Measurements from ENCODE around the gene PTPRO. TPM values are rescaled to one million over a fixed set of nuclear protein-coding genes. Genes with fewer than 3 reads are reported as not detected.

PTPRO gene
- total RNA-seq, 1 donor from 2014 or later = 0.49 TPM

DNA sequence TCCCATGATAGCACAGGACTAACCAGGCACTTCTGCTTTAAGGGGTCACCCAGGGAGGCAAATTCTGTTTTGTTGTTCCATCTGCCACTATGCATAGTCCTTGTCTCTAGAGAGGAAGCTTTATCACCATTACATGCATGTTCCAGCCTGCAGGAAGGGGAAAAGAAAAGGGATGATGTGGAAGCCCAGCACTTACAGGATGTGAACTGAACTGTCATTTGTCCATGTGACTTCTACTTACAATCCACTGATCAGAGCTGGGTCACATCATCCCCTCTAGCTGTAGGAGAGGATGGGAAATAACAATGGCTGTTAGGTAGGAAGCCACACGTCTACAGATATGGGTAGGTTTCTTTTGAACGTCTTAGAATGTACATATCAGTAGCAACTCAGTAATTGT is 203.1 kb downstream of the PTPRO start:
- no peak overlapping the region for H3K27ac ChIP-seq
- no peak overlapping the region for H3K4me3 ChIP-seq
- TF ChIP-seq, protein P1, sequence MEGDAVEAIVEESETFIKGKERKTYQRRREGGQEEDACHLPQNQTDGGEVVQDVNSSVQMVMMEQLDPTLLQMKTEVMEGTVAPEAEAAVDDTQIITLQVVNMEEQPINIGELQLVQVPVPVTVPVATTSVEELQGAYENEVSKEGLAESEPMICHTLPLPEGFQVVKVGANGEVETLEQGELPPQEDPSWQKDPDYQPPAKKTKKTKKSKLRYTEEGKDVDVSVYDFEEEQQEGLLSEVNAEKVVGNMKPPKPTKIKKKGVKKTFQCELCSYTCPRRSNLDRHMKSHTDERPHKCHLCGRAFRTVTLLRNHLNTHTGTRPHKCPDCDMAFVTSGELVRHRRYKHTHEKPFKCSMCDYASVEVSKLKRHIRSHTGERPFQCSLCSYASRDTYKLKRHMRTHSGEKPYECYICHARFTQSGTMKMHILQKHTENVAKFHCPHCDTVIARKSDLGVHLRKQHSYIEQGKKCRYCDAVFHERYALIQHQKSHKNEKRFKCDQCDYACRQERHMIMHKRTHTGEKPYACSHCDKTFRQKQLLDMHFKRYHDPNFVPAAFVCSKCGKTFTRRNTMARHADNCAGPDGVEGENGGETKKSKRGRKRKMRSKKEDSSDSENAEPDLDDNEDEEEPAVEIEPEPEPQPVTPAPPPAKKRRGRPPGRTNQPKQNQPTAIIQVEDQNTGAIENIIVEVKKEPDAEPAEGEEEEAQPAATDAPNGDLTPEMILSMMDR (IDR thresholded peaks at IDR 0.05) = no peak
- TF ChIP-seq POLR2AphosphoS5 (IDR thresholded peaks at IDR 0.05; ENCODE audit: insufficient read depth in 1 of 2, low read depth in 1 of 2) = no peak
- no peak for TF ChIP-seq POLR2A (IDR thresholded peaks at IDR 0.05)
- no peaks in the 10 kb centered on the region for H3K9me3 ChIP-seq
- intact Hi-C loops (cut with DNase I) = no loop called here
- no peak for DNase-seq (ENCODE audit: extremely low spot score in 2 of 2)
- no peaks in the 10 kb centered on the region for H3K36me3 ChIP-seq
- H3K4me1 ChIP-seq = no peaks in the 10 kb centered on the region
- H3K27me3 ChIP-seq = no peaks in the 10 kb centered on the region

DNA sequence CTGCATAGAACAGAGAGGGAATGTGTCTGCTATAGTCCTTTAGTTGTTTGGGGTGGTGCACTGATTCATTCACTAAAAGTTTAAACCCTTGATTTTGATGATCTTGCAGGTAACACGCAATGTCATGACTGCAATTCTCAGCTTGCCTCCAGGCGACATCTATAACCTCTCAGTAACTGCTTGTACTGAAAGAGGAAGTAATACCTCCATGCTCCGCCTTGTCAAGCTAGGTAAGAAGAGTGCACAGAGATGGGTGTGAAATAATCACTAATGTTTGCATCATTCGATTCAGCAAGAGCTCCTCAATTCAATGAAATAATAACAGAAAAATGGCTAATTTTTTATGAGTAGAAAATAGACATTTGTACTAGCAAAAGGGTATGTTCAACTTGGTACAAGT is 203.7 kb downstream of the PTPRO start:
- Histone ChIP-seq H3K4me1 (no peaks in the 10 kb centered on the region), H3K36me3 (no peaks in the 10 kb centered on the region), H3K27ac (no peak overlapping the region), H3K9me3 (no peaks in the 10 kb centered on the region), H3K27me3 (no peaks in the 10 kb centered on the region), H3K4me3 (no peak overlapping the region)
- DNase-seq (ENCODE audit: extremely low spot score in 2 of 2) = no peak
- TF ChIP-seq, protein P1 (IDR thresholded peaks at IDR 0.05) = no peak
- TF ChIP-seq POLR2A (IDR thresholded peaks at IDR 0.05) (no peak), POLR2AphosphoS5 (IDR thresholded peaks at IDR 0.05; ENCODE audit: insufficient read depth in 1 of 2, low read depth in 1 of 2) (no peak)
- intact Hi-C loops (cut with DNase I) = no loop called here

DNA sequence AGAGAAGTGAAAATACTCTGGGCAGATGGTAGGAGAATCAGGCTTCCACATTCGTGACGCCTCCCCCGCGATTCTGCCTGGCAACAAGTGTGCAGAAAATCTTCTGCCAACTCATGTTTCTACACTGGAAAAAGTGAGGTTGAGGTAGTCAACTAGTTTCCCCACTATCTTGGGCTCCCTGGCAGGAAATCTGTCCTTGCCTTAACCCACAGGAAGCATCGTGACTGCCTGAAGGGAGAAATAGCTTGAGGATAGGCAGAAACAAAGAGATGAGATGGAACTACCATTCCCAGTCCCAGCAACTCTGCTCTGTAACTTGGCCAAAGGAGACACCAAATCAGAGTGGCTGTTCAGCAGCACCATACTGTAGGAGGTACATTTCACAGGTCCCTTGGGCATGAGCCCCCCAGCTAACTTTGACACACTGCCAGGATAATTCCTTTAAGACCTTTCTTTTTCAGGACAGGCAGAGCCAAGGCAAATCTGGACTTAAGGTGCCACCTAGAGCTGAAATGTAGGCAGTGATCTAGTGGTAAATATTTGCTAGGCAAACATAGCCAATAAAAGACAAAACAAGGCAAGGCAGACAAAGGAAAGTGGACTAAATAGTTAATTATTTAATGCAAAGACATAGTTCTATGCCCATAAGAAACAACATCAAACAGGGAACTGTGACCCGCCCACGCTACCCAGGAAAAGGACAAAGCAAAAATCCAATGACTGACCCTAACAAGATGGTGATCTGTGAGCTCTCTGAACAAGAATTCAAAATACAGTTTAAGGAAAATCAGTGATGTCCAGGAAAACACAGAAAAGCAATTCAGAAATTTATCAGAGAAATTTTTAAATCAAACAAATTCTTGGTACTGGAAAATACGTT is 205.1 kb downstream of the PTPRO start:
- intact Hi-C loops (cut with DNase I) = no loop called here
- Histone ChIP-seq H3K4me3 (no peak overlapping the region), H3K36me3 (no peaks in the 10 kb centered on the region), H3K27ac (no peak overlapping the region), H3K9me3 (no peaks in the 10 kb centered on the region), H3K4me1 (no peaks in the 10 kb centered on the region), H3K27me3 (no peaks in the 10 kb centered on the region)
- no peak for DNase-seq (ENCODE audit: extremely low spot score in 2 of 2)
- no peak for TF ChIP-seq POLR2A (IDR thresholded peaks at IDR 0.05)
- TF ChIP-seq, protein P1 (IDR thresholded peaks at IDR 0.05) = no peak

GRCh38 chr12:15528666-15529065 is 206.4 kb downstream of the PTPRO start:
- DNase-seq (ENCODE audit: extremely low spot score in 2 of 2) = no peak
- H3K4me3 ChIP-seq = no peak overlapping the region
- intact Hi-C loops (cut with DNase I) = no loop called here
- no peaks in the 10 kb centered on the region for H3K27me3 ChIP-seq
- TF ChIP-seq POLR2A (IDR thresholded peaks at IDR 0.05) (no peak), POLR2AphosphoS5 (IDR thresholded peaks at IDR 0.05; ENCODE audit: insufficient read depth in 1 of 2, low read depth in 1 of 2) (no peak)
- TF ChIP-seq, protein P1 (IDR thresholded peaks at IDR 0.05) = no peak
- H3K27ac ChIP-seq = no peak overlapping the region
- H3K9me3 ChIP-seq = no peaks in the 10 kb centered on the region
- H3K4me1 ChIP-seq = no peaks in the 10 kb centered on the region
- no peaks in the 10 kb centered on the region for H3K36me3 ChIP-seq

DNA sequence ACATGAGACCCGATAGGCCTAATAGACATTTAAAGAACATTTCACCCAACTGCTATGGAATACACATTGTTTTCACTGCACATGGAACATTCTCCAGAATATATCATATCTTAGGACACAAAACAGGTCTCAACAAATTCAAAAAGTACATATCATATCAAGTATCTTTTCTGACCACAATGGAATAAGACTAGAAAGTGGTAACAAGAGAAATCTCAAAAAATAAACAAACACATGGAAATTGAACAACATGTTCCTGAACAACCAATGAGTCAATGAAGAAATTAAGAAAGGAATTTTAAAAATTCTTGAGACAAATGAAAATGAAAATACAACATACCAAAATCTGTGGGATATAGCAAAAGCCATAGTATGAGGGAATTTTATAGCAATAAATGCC is 208.1 kb downstream of the PTPRO start:
- Histone ChIP-seq H3K27ac (no peak overlapping the region), H3K9me3 (no peaks in the 10 kb centered on the region), H3K36me3 (no peaks in the 10 kb centered on the region), H3K4me1 (no peaks in the 10 kb centered on the region), H3K4me3 (no peak overlapping the region), H3K27me3 (no peaks in the 10 kb centered on the region)
- intact Hi-C loops (cut with DNase I) = no loop called here
- DNase-seq (ENCODE audit: extremely low spot score in 2 of 2) = no peak
- TF ChIP-seq POLR2AphosphoS5 (IDR thresholded peaks at IDR 0.05; ENCODE audit: insufficient read depth in 1 of 2, low read depth in 1 of 2) = no peak
- TF ChIP-seq POLR2A (IDR thresholded peaks at IDR 0.05) = no peak
- TF ChIP-seq, protein P1 (IDR thresholded peaks at IDR 0.05) = no peak
